ENCODE results near the gene CASZ1. TPM values are rescaled to one million over a fixed set of nuclear protein-coding genes. Genes with fewer than 3 reads are reported as not detected.
A peak's percentile ranks its signal among the peaks of the same experiment; 100 is the strongest.

The CASZ1 gene
- total RNA-seq, 2 donors from 2014 or later: 13.5 to 17.8 TPM

- no peak for ATAC-seq
- H3K27me3 Mint-ChIP-seq: peaks cover 4 to 5% of the 10 kb centered on the region in 2 donors
- H3K4me3 Mint-ChIP-seq: no peak overlapping the region
- H3K4me1 Mint-ChIP-seq (ENCODE audit: low read depth in 2 of 2): no peaks in the 10 kb centered on the region
- H3K27ac Mint-ChIP-seq: no peak overlapping the region
- H3K36me3 Mint-ChIP-seq: no peaks in the 10 kb centered on the region
- peak; percentile 6 for DNase-seq (ENCODE audit: low spot score)
- no peaks in the 10 kb centered on the region for H3K9me3 Mint-ChIP-seq
Observed at GRCh38 chr1:10779841-10780240, 16.6 kb downstream of the CASZ1 start.

- no peak overlapping the region for H3K27ac Mint-ChIP-seq
- H3K27me3 Mint-ChIP-seq: peaks cover 0 to 1% of the 10 kb centered on the region in 2 donors
- no peaks in the 10 kb centered on the region for H3K36me3 Mint-ChIP-seq
- no peaks in the 10 kb centered on the region for H3K9me3 Mint-ChIP-seq
- no peak overlapping the region for H3K4me3 Mint-ChIP-seq
- H3K4me1 Mint-ChIP-seq (ENCODE audit: low read depth in 2 of 2): no peaks in the 10 kb centered on the region
- peak; percentile 44 for DNase-seq (ENCODE audit: low spot score)
- ATAC-seq: no peak
Observed at GRCh38 chr1:10779201-10779600, 17.2 kb downstream of the CASZ1 start.

GRCh38 chr1:10778640-10779039 lies 17.8 kb downstream of the CASZ1 start:
- Mint-ChIP-seq H3K27me3 (no peaks in the 10 kb centered on the region), H3K9me3 (no peaks in the 10 kb centered on the region), H3K27ac (no peak overlapping the region)

GRCh38 chr1:10777749-10778574 lies 18.5 kb downstream of the CASZ1 start:
- Mint-ChIP-seq H3K4me3 (no peak overlapping the region), H3K4me1 (ENCODE audit: low read depth in 2 of 2) (no peaks in the 10 kb centered on the region), H3K9me3 (no peaks in the 10 kb centered on the region), H3K36me3 (no peaks in the 10 kb centered on the region), H3K27ac (no peak overlapping the region), H3K27me3 (no peaks in the 10 kb centered on the region)
- DNase-seq (ENCODE audit: low spot score) (no peak), ATAC-seq (no peak)

More at GRCh38 chr1:10778640-10779039, 17.8 kb downstream of the CASZ1 start:
- DNase-seq (ENCODE audit: low spot score) (peak; percentile 28), ATAC-seq (no peak)
- no peak overlapping the region for H3K4me3 Mint-ChIP-seq
- H3K36me3 Mint-ChIP-seq: no peaks in the 10 kb centered on the region
- H3K4me1 Mint-ChIP-seq (ENCODE audit: low read depth in 2 of 2): no peaks in the 10 kb centered on the region

GRCh38 chr1:10776190-10776905 lies 20.1 kb downstream of the CASZ1 start:
- no peaks in the 10 kb centered on the region for H3K36me3 Mint-ChIP-seq

GRCh38 chr1:10775763-10776162 lies 20.7 kb downstream of the CASZ1 start:
- Mint-ChIP-seq H3K9me3 (no peaks in the 10 kb centered on the region), H3K4me3 (no peak overlapping the region), H3K36me3 (no peaks in the 10 kb centered on the region), H3K4me1 (ENCODE audit: low read depth in 2 of 2) (no peaks in the 10 kb centered on the region), H3K27ac (no peak overlapping the region), H3K27me3 (no peaks in the 10 kb centered on the region)
- ATAC-seq (no peak), DNase-seq (ENCODE audit: low spot score) (peak; percentile 26)

More at GRCh38 chr1:10776190-10776905, 20.1 kb downstream of the CASZ1 start:
- no peak overlapping the region for H3K4me3 Mint-ChIP-seq
- no peaks in the 10 kb centered on the region for H3K9me3 Mint-ChIP-seq
- DNase-seq (ENCODE audit: low spot score): peak; percentile 54
- no peaks in the 10 kb centered on the region for H3K27me3 Mint-ChIP-seq
- H3K4me1 Mint-ChIP-seq (ENCODE audit: low read depth in 2 of 2): no peaks in the 10 kb centered on the region
- ATAC-seq: no peak
- H3K27ac Mint-ChIP-seq: no peak overlapping the region

GRCh38 chr1:10774615-10775310 lies 21.7 kb downstream of the CASZ1 start:
- no peaks in the 10 kb centered on the region for H3K4me1 Mint-ChIP-seq (ENCODE audit: low read depth in 2 of 2)
- H3K27me3 Mint-ChIP-seq: no peaks in the 10 kb centered on the region
- no peak overlapping the region for H3K4me3 Mint-ChIP-seq
- H3K27ac Mint-ChIP-seq: no peak overlapping the region
- H3K36me3 Mint-ChIP-seq: no peaks in the 10 kb centered on the region
- DNase-seq (ENCODE audit: low spot score) (peak; percentile 49), ATAC-seq (no peak)
- no peaks in the 10 kb centered on the region for H3K9me3 Mint-ChIP-seq

- ATAC-seq: no peak
- H3K4me1 Mint-ChIP-seq (ENCODE audit: low read depth in 2 of 2): no peaks in the 10 kb centered on the region
- H3K4me3 Mint-ChIP-seq: no peak overlapping the region
- H3K36me3 Mint-ChIP-seq: no peaks in the 10 kb centered on the region
- H3K27ac Mint-ChIP-seq: no peak overlapping the region
- H3K9me3 Mint-ChIP-seq: no peaks in the 10 kb centered on the region
- DNase-seq (ENCODE audit: low spot score): peak; percentile 35
- H3K27me3 Mint-ChIP-seq: no peaks in the 10 kb centered on the region
Observed at GRCh38 chr1:10773851-10774614, 22.4 kb downstream of the CASZ1 start.

- peak; percentile 29 for DNase-seq (ENCODE audit: low spot score)
- H3K9me3 Mint-ChIP-seq: no peaks in the 10 kb centered on the region
- H3K27me3 Mint-ChIP-seq: no peaks in the 10 kb centered on the region
- H3K36me3 Mint-ChIP-seq: no peaks in the 10 kb centered on the region
- ATAC-seq: no peak
- H3K27ac Mint-ChIP-seq: no peak overlapping the region
- H3K4me1 Mint-ChIP-seq (ENCODE audit: low read depth in 2 of 2): no peaks in the 10 kb centered on the region
- no peak overlapping the region for H3K4me3 Mint-ChIP-seq
Observed at GRCh38 chr1:10773376-10773775, 23.1 kb downstream of the CASZ1 start.

GRCh38 chr1:10772711-10773110 lies 23.7 kb downstream of the CASZ1 start:
- no peak for ATAC-seq
- H3K4me1 Mint-ChIP-seq (ENCODE audit: low read depth in 2 of 2): no peaks in the 10 kb centered on the region
- no peaks in the 10 kb centered on the region for H3K36me3 Mint-ChIP-seq
- no peak overlapping the region for H3K27ac Mint-ChIP-seq
- H3K27me3 Mint-ChIP-seq: no peaks in the 10 kb centered on the region
- H3K4me3 Mint-ChIP-seq: no peak overlapping the region
- H3K9me3 Mint-ChIP-seq: no peaks in the 10 kb centered on the region
- DNase-seq (ENCODE audit: low spot score): peak; percentile 25

GRCh38 chr1:10771789-10772188 lies 24.7 kb downstream of the CASZ1 start:
- Mint-ChIP-seq H3K9me3 (no peaks in the 10 kb centered on the region), H3K4me3 (no peak overlapping the region), H3K27me3 (no peaks in the 10 kb centered on the region), H3K27ac (no peak overlapping the region), H3K36me3 (no peaks in the 10 kb centered on the region), H3K4me1 (ENCODE audit: low read depth in 2 of 2) (no peaks in the 10 kb centered on the region)
- ATAC-seq (no peak), DNase-seq (ENCODE audit: low spot score) (peak; percentile 52)

GRCh38 chr1:10768552-10768951 lies 27.9 kb downstream of the CASZ1 start:
- H3K36me3 Mint-ChIP-seq: no peaks in the 10 kb centered on the region

GRCh38 chr1:10767282-10767681 lies 29.2 kb downstream of the CASZ1 start:
- no peak overlapping the region for H3K4me3 Mint-ChIP-seq
- H3K27me3 Mint-ChIP-seq: no peaks in the 10 kb centered on the region
- H3K9me3 Mint-ChIP-seq: no peaks in the 10 kb centered on the region
- ATAC-seq (no peak), DNase-seq (ENCODE audit: low spot score) (no peak)
- no peak overlapping the region for H3K27ac Mint-ChIP-seq
- H3K36me3 Mint-ChIP-seq: no peaks in the 10 kb centered on the region
- H3K4me1 Mint-ChIP-seq (ENCODE audit: low read depth in 2 of 2): no peaks in the 10 kb centered on the region

More at GRCh38 chr1:10768552-10768951, 27.9 kb downstream of the CASZ1 start:
- no peaks in the 10 kb centered on the region for H3K27me3 Mint-ChIP-seq
- H3K4me1 Mint-ChIP-seq (ENCODE audit: low read depth in 2 of 2): no peaks in the 10 kb centered on the region
- ATAC-seq: no peak
- peak; percentile 57 for DNase-seq (ENCODE audit: low spot score)
- no peak overlapping the region for H3K27ac Mint-ChIP-seq
- no peaks in the 10 kb centered on the region for H3K9me3 Mint-ChIP-seq
- H3K4me3 Mint-ChIP-seq: no peak overlapping the region
